NCI-H2196 (cell line): ENCODE results near the gene EVPLL.
"Not testable (repeated sequence)": the region's sequence is repeated elsewhere in the genome, so short reads cannot be mapped to it uniquely, and the experiment has no call there.

Source experiments
- DNase-seq: peaks from one replicate; lab custom pipeline; 2025; ENCODE audit not compliant: unreplicated experiment; lab: John Stamatoyannopoulos, UW

Gene EVPLL

DNA sequence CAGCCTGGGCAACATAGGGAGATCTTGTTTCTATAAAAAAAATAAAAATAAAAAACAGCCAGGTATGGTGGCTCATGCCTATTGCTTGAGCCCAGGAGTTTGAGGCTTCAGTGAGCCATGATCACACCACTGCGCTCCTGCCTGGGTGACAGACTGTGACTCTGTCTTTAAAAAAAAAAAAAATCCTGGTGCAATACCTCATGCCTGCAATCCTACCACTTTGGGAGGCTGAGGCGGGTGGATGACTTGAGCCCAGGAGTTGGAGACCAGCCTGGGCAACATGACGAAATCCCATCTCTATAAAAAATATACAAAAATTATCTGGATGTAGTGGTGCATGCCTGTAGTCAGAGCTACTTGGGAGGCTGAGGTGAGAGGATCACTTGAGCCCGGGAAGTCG lies 1.0 kb downstream of the EVPLL start:
- DNase-seq: not testable (repeated sequence)

DNA sequence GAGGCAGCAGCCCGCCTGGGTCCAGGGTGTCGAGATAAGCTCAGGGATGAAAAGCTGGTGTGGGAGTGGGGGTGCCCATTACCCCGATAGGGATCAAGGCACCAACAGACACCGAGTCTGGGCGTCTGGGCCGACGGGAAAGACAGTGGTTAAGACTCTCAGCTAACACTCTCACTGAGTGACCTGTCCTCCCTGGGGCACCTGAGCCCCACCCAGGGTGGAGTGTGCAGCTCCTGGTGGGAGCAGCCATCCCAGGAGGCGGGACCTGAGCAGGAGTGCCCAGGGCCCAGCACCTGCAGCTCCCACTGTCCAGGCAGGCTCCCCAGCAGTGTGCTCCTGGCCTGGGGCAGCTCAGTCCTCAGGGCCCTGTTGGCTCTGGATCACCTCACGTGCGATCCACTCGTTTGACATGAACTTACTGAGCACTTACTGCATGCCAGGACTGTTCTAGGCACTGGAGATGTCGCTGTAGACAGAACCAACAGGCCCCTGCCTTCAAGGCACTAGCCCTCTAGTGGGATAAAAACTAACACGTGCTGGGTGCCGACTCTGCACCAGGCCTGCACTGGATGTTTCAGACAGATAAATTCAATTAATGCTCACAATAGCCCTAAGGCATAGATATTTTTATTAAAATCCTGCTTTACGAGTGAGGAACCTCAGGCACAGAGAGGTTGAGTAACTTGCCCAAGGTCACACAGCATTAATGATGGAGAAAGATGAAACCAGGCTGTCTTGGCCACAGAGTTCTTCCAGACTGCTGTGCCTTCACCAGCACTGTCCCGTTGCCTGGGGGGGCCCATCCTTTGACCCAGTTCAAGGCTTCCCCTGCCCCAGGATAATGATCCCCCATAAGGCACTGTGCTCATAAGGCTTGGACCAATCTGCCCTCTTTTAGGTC lies 1.9 kb downstream of the EVPLL start:
- DNase-seq: no peak

DNA sequence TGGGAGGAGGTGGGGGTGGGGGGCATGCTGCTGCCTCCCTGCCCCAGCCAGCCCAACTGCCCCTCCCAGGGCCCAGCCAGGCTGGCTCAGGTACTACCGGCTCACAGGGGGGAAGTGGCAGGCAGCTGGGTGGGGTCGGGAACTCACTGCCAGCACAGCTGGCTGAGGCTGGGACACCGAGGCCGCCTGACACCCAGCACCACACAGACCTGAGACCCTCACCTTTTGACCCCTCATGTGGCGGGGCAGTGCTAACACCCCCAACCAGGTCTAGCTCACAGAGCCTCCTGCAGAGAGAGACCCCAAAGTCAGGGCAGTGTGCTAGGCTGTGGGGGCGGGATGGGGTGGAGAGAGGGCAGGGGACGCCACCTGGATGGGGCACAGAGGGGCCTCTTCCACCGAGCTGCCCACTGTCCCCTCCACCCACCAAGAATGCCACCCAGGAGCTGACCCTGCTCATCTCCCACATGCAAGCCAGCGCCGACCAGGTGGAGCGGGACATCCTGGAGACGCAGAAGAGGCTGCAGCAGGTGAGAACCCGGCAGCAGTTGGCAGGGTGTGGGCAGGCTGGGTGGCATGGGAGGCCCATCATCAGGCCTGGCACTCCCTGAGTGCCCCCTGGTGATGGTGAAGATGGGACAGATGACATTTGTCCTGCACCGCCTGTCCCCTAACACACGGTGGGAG lies 3.0 kb downstream of the EVPLL start:
- DNase-seq: no peak

DNA sequence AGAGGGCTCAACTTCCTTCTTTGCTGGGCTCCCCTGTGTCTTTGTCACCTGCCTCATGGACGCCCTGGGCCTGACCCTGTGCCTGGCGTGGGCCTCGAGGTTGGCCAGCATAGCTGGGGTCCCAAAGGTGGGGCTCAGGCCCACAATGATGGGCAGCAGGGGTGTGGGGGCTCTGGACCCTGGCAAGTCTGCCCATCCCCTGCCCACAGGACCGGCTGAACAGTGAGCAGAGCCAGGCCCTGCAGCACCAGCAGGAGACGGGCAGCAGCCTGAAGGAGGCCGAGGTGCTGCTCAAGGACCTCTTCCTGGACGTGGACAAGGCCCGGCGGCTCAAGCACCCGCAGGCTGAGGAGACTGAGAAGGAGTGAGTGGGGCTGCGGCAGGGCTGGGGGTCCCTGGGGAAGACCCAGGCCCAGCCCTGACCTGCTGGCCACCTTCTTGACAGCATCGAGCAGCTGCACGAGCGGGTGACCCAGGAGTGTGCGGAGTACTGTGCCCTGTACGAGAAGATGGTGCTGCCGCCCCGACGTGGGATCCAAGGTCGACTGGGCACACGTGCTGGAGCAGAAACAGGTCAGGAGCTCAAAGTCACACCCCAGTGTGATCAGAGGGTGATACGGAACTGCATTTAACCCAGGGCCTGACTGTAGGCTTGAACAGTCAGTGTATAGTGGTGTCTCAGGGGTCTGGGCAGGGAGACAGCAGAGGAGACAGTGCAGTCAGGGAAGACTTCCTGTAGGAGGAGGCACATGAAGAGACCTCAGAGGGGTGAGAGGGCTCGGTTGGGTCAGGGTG lies 3.8 kb downstream of the EVPLL start:
- DNase-seq: no peak

DNA sequence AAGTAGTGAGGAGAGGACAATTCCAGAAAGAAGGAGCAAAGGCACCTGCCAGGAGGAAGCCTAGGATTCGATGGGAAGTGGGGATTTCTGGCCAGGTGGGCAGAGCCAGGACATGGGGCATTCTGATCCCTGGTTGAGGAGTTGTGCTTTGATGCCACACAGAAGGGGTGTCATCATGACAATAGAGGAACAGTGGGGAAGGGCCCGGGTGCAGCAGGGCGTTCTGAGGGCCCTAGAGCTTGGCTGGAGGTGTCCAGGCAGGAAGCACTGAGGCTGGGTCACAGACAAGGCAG lies 4.3 kb downstream of the EVPLL start:
- no peak for DNase-seq

DNA sequence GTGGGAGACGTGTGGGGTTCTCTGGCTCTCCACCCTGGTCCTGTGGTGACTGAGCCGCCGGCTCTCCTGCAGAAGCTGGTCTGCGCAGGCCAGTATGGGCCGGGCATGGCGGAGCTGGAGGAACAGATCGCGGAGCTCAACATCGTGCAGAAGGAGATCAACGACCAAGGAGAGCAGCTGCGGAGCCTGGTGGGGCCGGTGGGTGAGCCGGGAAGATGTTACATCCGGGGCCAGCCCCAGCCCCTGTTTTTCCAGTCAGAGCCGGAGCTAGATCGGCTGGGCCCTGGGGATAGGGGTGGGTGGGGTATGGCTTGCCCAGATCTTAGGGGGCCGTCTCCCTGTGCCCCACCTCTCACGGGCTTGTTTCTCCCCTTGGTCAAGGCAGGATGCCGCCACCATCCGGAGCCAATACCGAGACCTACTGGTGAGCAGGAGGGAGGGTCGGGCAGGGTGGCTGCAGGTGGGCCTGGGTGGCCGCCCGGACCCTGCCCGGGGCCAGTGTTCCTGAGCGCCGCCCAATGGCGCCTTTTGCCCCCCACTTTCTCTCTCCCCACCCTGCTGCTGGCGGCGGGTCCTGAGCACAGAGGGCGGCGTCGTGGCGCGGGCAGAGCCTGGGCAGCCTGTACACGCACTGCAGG lies 5.0 kb downstream of the EVPLL start:
- no peak for DNase-seq

DNA sequence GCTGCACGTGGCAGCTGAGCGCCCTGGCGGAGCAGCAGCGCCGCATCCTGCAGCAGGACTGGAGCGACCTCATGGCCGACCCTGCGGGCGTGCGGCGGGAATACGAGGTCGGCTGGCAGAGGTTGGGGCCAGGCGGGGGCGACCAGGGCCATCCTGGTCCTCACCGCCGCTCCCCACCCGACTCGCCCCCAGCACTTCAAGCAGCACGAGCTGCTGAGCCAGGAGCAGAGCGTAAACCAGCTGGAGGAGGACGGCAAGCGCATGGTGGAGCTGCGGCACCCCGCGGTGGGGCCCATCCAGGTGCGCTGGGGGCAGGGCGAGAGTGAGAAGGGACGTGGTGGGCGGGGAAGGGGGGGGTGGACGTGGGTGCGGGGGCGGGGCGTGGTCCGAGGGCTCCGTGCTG lies 5.5 kb downstream of the EVPLL start:
- not testable (repeated sequence) for DNase-seq

DNA sequence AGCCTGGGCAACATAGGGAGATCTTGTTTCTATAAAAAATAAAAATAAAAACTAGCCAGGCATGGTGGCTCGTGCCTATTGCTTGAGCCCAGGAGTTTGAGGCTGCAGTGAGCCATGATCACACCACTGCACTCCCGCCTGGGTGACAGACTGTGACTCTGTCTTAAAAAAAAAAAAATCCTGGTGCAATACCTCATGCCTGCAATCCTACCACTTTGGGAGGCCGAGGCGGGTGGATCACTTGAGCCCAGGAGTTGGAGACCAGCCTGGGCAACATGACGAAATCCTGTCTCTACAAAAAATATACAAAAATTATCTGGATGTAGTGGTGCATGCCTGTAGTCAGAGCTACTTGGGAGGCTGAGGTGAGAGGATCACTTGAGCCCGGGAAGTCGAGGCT lies 6.7 kb downstream of the EVPLL start:
- DNase-seq: not testable (repeated sequence)

DNA sequence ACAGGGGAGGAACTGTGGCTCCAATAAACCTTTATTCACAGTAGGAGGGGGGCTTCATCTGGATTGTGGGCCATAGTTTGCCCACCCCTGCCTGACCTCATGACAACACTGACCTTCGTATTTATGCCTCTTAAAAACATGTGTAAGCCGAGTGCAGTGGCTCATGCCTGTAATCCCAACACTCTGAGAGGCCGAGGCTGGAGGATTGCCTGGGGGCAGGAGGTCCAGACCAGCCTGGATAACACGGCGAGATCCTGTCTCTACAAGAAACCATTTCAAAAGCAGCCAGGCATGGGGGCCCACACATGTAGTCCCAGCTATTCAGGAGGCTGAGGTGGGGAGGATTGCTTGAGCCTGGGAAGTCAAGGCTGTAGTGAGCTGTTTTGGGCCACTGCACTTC lies 10.0 kb downstream of the EVPLL start:
- DNase-seq: not testable (repeated sequence)

DNA sequence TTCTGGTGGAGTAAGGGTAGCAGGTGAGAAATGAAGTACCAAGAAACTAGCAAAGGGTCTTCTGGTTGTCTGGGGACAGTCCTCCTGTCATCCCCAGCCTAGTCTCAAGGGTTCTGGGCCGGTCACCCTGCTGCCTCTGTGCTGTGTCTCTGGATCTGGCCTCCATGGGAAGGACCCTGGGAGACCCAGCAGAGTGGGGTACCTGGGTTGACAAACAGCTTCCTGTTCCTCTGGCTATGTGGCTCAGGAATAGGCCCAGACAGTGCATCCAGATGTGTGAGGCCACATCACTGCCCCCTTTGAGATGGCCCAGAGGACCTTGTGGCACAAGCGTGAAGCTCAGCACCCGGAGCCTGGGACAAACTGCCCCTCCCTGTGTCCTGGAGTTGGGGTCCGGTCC lies 10.7 kb downstream of the EVPLL start:
- not testable (repeated sequence) for DNase-seq

DNA sequence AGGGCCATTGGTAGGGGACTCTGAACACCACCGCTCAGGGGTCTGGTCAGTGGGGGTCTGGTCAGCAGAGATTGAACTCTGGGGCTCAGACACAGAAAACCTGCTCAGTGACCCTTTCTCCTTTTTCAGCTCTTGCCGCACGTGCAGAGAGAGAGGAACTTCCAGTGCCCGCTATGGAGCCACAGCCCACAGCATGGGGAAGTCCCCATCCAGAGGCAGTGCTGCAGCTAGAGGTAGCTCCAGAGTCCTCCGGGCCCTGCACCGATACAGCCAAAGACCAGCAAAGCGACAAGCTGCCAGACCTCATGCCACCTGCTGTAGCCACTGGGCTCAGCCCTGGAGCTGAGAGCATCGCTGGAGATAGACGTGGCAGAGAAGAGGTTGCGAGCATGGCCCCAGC lies 11.2 kb downstream of the EVPLL start:
- not testable (repeated sequence) for DNase-seq

DNA sequence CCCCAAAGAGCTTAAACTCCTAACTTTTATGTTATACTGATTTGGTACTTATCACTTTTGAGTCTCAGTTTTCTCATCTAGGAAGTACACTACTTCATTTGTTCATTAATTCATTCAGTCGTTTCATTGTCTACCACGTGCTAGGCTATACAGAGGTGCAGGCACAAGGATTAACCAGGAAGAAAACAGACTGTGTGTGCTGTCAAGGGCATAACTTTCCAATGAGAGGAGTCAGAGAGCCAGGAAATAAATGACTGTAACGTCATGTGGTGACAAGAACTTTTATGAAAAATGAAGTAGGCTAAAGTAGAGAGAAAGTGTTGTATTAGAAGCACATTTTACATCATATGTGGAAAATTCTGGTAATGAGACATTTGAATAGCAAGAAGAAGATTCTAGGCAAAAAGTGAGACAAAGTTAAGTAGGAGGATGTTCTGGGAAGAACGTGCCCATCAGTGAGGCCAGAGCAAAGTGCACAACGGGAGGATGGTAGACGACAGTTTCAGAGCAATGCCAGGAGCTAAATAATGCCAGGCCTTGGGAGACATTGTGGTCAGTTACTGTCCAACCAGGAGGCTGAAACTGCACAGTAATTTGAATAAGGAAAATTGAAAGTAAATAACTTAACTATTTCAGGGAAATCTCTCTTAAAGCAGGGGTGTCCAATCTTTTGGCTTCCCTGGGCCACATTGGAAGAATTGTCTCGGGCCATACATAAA lies 24.5 kb downstream of the EVPLL start:
- not testable (repeated sequence) for DNase-seq

DNA sequence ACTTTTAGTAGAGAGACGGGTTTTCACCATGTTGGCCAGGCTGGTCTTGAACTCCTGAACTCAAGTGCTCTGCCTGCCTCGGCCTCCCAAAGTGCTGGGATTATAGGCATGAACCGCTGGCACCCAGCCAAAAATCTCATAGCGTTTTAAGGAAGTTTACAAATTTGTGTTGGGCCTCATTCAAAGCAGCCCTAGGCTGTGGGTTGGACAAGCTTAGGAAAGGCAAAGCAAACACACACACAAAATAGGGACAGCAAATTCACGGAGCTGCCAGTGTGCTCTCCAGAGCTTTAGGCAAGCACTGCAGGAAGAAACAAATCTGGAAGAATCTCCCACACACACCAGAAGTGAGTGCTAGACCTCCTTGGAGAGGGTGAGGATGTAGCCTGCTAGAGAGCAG lies 25.6 kb downstream of the EVPLL start:
- DNase-seq: not testable (repeated sequence)

DNA sequence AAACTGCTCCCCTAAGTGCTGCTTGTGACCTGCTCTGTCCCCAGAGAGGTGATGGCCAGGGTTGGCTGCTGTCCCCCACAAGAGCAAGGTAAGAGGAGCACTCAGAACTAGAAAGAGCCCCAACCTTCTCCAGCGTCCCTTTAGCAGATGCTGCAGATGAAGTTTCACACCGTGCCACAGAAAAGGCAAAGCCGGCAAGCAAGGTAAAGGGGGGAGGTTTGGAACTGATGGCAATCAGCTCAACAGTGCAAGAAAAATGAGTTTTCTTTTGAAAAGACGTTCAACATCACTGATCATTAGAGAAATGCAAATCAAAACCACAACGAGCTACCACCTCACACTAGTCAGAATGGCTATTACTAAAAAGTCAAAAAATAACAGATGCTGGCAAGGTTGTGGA lies 26.0 kb downstream of the EVPLL start:
- DNase-seq: not testable (repeated sequence)

DNA sequence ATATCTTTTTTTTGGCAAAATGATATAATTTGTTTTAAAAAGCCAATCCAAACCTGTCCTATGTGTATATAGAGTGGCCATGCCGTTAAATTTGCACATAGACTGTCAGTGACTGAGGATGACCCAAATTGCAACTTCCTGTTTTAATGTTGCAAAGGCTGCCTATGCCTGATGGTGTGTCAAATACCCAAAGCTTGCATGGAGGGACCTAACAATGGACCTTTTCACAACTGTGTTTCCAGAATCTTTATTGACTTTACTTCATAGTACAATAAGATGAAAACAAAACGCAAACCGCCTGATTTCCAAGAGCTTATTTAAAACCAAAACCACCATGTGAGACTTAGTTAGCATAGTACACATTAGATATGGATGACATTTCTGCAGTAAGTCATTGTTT lies 31.3 kb downstream of the EVPLL start:
- not testable (repeated sequence) for DNase-seq

DNA sequence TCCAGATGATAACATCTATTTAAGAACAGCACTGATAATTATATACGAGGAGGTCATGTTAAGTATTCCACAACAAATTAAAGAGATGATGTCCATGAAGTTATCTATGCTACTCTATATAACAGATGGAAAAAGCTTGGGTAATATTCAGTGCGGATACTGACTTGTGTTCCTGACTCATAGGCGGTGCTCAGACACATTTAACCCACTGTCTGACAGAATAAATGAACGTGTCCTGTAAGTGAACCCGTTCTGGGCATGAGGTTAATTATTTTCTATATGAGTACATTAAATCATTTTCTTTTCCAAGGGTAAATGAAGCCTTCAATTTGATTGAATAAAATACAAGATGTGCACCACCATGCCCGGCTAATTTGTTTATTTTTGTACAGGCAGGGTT lies 31.7 kb downstream of the EVPLL start:
- not testable (repeated sequence) for DNase-seq

DNA sequence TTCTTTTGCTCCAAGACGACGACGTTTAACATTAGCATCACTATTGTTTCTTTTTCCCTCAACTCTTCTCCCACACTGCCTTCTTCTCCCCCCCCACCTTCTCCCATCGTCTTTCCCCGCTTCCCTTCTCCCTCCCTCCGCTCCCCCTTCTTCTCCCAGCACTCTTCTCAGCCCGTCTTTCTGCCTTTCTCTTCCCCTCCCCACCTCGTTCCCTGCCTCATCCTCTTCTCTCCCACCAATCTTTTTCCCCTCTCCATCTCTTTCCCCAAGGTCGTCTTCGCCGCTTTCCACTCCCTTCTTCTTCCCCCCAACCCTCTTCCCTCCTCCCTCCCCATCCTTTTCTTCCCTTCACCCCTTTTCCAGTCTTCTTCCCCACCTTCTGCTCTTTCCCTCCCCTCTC lies 33.2 kb downstream of the EVPLL start:
- DNase-seq: not testable (repeated sequence)

DNA sequence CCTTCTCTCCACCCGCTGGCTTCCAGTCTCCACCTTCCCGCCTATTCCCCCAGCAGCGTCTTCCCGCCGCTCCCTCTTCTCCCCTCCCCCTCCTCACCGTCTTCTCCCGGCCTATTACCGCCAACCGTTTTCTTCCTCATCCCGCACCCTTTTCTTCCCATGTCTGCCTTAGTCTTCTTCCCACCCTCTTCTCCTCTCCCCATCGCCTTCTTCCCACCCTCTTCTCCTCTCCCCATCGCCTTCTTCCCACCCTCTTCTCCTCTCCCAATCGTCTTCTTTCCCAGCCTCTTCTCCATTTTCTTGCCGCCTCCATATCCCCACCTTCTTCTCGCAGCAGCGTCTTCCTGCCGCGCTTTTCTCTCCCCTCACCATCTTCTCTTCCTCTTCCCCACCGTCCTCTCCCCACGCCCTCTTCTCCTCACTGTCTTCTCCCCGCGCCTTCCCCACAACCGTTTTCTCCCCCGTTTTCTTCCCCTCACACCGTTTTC lies 33.8 kb downstream of the EVPLL start:
- not testable (repeated sequence) for DNase-seq

DNA sequence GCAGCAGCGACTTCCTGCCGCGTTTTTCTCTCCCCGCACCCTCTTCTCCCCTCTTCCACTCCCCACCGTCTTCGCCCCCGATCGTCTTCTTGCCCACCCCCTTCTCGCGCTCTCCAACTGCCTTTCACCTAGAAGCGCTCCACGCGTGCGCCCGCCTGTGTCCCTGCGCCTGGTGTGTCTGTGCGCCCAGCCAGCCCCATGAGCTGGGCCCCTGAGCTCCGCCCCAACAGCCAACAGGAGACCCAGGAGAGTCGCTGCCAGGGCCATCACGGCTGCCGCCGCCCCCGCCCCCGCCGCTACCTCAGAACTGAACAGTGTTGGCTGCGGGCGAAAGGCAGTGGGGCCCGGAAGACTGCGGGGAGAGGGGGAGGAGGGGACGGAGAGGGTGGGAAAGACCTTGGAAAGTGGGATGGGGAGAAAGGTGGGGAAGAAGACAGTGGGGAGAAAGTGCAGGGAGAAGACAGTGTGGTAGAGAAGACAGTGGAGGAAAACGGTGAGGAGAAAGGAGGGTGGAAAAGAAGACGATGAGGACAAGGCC lies 34.5 kb downstream of the EVPLL start:
- DNase-seq: not testable (repeated sequence)

DNA sequence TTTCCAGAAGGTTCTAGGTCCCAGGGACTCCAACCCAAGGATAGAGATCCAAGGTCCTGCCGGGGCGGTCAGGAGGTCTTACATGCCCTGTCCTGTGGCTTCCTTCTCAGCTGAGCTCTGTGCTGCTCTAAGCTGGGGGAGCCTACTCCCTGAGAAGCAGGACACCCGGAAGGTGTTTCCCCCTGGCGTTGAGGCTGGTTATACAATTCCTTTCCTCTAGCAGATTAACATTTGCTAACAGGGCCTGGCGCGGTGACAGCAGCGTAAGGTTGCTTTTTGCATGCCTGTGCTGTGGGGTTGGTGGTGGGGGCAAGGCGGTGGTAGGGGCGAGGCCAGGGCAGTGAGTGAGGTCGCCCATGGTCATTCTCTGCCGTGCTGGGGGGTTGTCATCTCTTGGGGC lies 43.9 kb downstream of the EVPLL start:
- not testable (repeated sequence) for DNase-seq
